ENCODE results near the gene MN1. TPM values are rescaled to one million over a fixed set of nuclear protein-coding genes. Genes with fewer than 3 reads are reported as not detected.

Gene MN1
- polyA plus RNA-seq, 2 of the 4 experiments (the other 2 are of a cell fraction), result 0.59 to 2.4 TPM

- Histone ChIP-seq H3K4me2 (no peak overlapping the region), H3K9me3 (no peaks in the 10 kb centered on the region), H3K27ac (peak overlapping the region in 1 of 2 experiments; percentile 21; a peak in 1 of 6 replicates), H3K4me1 (no peaks in the 10 kb centered on the region), H3K4me3 (no peak overlapping the region)
- no peak for FAIRE-seq
- DNase-seq (ENCODE audit: low read depth in 1 of 2, low spot score in 1 of 2), result no peak
- WGBS (ENCODE audit: missing lambda C conversion rate), result 70% methylated on average over 8 of the region's 15 CpGs
- POLR2A ChIA-PET, result no interaction called here
- CTCF ChIA-PET, result interaction anchor here (1.0 kb wide), 1 partner anchor 1132 kb away, joined by 3 read pairs; no protein-coding TSS in a partner anchor
- ATAC-seq, result no peak
- TF ChIP-seq KDM1A (IDR thresholded peaks at IDR 0.05; ENCODE audit: low read depth) (no peak), HEYL (CRISPR knock-in tag; IDR thresholded peaks at IDR 0.05) (no peak), FOXS1 (CRISPR knock-in tag; IDR thresholded peaks at IDR 0.05) (no peak), RFX5 (IDR thresholded peaks at IDR 0.05) (no peak), JUNB (IDR thresholded peaks at IDR 0.05) (no peak), BCL3 (IDR thresholded peaks at IDR 0.05) (no peak), NR3C1 (IDR thresholded peaks at IDR 0.05) (no peak), EHMT2 (IDR thresholded peaks at IDR 0.05; ENCODE audit: low read depth) (no peak), CBX8 (IDR thresholded peaks at IDR 0.05) (no peak), BHLHE40 (IDR thresholded peaks at IDR 0.05; ENCODE audit: low read depth, low read length) (no peak), FOSL2 (IDR thresholded peaks at IDR 0.05) (no peak), FOSL2 (CRISPR knock-in tag; IDR thresholded peaks at IDR 0.05) (no peak), HOXB13 (CRISPR knock-in tag; IDR thresholded peaks at IDR 0.05; ENCODE audit: low read depth) (no peak), TFCP2L1 (CRISPR knock-in tag; IDR thresholded peaks at IDR 0.05) (no peak), RNF2 (IDR thresholded peaks at IDR 0.05; ENCODE audit: borderline replicate concordance, low read depth) (no peak), TP53 (CRISPR knock-in tag; IDR thresholded peaks at IDR 0.05) (no peak), FOSB (CRISPR knock-in tag; IDR thresholded peaks at IDR 0.05) (no peak), EP300 (IDR thresholded peaks at IDR 0.05) (no peak), ATOH8 (CRISPR knock-in tag; IDR thresholded peaks at IDR 0.05; ENCODE audit: low read depth) (no peak), POLR2A (IDR thresholded peaks at IDR 0.05; ENCODE audit: low read length) (no peak)
These were observed 9.1 kb upstream of the MN1 start for GRCh38 chr22:27810609-27811151.

- no peak for FAIRE-seq
- ChIA-PET POLR2A (no interaction called here), CTCF (interaction anchor here (1.0 kb wide), 1 partner anchor 1131 kb away, joined by 3 read pairs; no protein-coding TSS in a partner anchor)
- Histone ChIP-seq H3K4me1 (no peaks in the 10 kb centered on the region), H3K27ac (peak overlapping the region in 1 of 2 experiments; percentile 21; a peak in 1 of 6 replicates), H3K4me2 (no peak overlapping the region), H3K4me3 (no peak overlapping the region), H3K9me3 (no peaks in the 10 kb centered on the region)
- DNase-seq (ENCODE audit: low read depth in 1 of 2, low spot score in 1 of 2), result no peak
- WGBS (ENCODE audit: missing lambda C conversion rate), result 75% methylated on average over 8 of the region's 17 CpGs
- TF ChIP-seq KDM1A (IDR thresholded peaks at IDR 0.05; ENCODE audit: low read depth) (0 out of 2 replicates have a peak, but pooled peaks have one; percentile 35), ZC3H11A (IDR thresholded peaks at IDR 0.05) (no peak), E2F6 (IDR thresholded peaks at IDR 0.05; ENCODE audit: borderline replicate concordance, low read depth) (no peak), HEYL (CRISPR knock-in tag; IDR thresholded peaks at IDR 0.05) (no peak), KDM5A (IDR thresholded peaks at IDR 0.05) (no peak)
- ATAC-seq, result no peak
These were observed 8.4 kb upstream of the MN1 start for GRCh38 chr22:27809700-27810608.

Measured in A549 (cell line).